SKM-1 treated with dmso at 0.1 percent for 144 hours (cell line): ENCODE measurements around the gene SCT.

Source experiments
- DNase-seq: peaks from one replicate; lab custom pipeline; 2025; ENCODE audit not compliant: unreplicated experiment; lab: John Stamatoyannopoulos, UW

Gene SCT

GRCh38 chr11:623349-623869 is 3.6 kb downstream of the SCT start:
- DNase-seq, result no peak

GRCh38 chr11:621838-622237 is 5.1 kb downstream of the SCT start:
- no peak for DNase-seq

GRCh38 chr11:620935-621814 is 5.8 kb downstream of the SCT start:
- DNase-seq, result no peak

- DNase-seq, result no peak
Observed at GRCh38 chr11:620201-620600, 6.8 kb downstream of the SCT start.

- DNase-seq, result no peak
Observed at GRCh38 chr11:619628-620050, 7.3 kb downstream of the SCT start.

- DNase-seq, result no peak
Observed at GRCh38 chr11:618856-619627, 7.9 kb downstream of the SCT start.

GRCh38 chr11:617912-618682 is 8.9 kb downstream of the SCT start:
- no peak for DNase-seq

GRCh38 chr11:617199-617911 is 9.6 kb downstream of the SCT start:
- DNase-seq, result no peak

- no peak for DNase-seq
Observed at GRCh38 chr11:616320-617198, 10.4 kb downstream of the SCT start.

GRCh38 chr11:615504-616319 is 11.3 kb downstream of the SCT start, which contains the start of gene IRF7:
TSS of gene IRF7 (minus strand) at chr11:615950. CDS start at chr11:615364, 586 bp downstream.
- peak; percentile 95 for DNase-seq

GRCh38 chr11:614623-615503 is 12.1 kb downstream of the SCT start:
- no peak for DNase-seq

- DNase-seq, result no peak
Observed at GRCh38 chr11:614021-614622, 12.9 kb downstream of the SCT start.

- DNase-seq, result no peak
Observed at GRCh38 chr11:613369-613968, 13.5 kb downstream of the SCT start.

GRCh38 chr11:612961-613300 is 14.1 kb downstream of the SCT start:
- no peak for DNase-seq

- no peak for DNase-seq
Observed at GRCh38 chr11:612201-612960, 14.6 kb downstream of the SCT start.
